ENCODE data around the gene ZMIZ1. TPM values are rescaled to one million over a fixed set of nuclear protein-coding genes. Genes with fewer than 3 reads are reported as not detected.

The ZMIZ1 gene
- total RNA-seq, 1 experiment from 2014 or later: 28.4 TPM

GRCh38 chr10:79284158-79284871 is 215.5 kb downstream of the ZMIZ1 start:
- H3K9ac ChIP-seq (ENCODE audit: low read length): no peak overlapping the region
- H3K9me2 ChIP-seq (ENCODE audit: insufficient read depth): no peaks in the 10 kb centered on the region
- ChIA-PET CTCF (no interaction called here), RAD21 (ENCODE audit: low non-redundant PET in 1 of 2, low total read pairs in 2 of 2, uncharacterized antibody in 2 of 2, unreplicated experiment in 2 of 2) (interaction anchor here in 1 of 2 experiments (0.7 kb wide), 1 partner anchor 531 kb away, joined by 3 read pairs; no protein-coding TSS in a partner anchor), POLR2A (no interaction called here)
- H4K20me1 ChIP-seq (ENCODE audit: insufficient read depth): no peaks in the 10 kb centered on the region
- no peak overlapping the region for H3K4me3 ChIP-seq (replicated peaks in 1 of 2; ENCODE audit: low read depth in 1 of 2, low read length in 2 of 2)
- no peaks in the 10 kb centered on the region for H3K79me2 ChIP-seq (ENCODE audit: insufficient read depth, low read length)
- H3K9me3 ChIP-seq (ENCODE audit: control insufficient read depth in 1 of 2, insufficient read depth in 1 of 2, low read depth in 1 of 2, low read length in 2 of 2): no peaks in the 10 kb centered on the region
- no peaks in the 10 kb centered on the region for H3K27me3 ChIP-seq (ENCODE audit: insufficient read depth, low read length)
- DNase-seq (ENCODE audit: low read depth, low spot score) (no peak), ATAC-seq (no peak)
- H3K27ac ChIP-seq (ENCODE audit: low read depth, low read length): no peak overlapping the region
- BruUV-seq (replicated peaks): no TSS peak
- H3K36me3 ChIP-seq (ENCODE audit: control insufficient read depth in 1 of 2, insufficient read depth in 2 of 2, low read length in 2 of 2): no peaks in the 10 kb centered on the region; a peak in 1 of 4 replicates
- no peak for TF ChIP-seq FOSL1 (IDR thresholded peaks at IDR 0.05; ENCODE audit: low read depth)
- TF ChIP-seq EZH2 (IDR thresholded peaks at IDR 0.05): no peak
- no peak for TF ChIP-seq RAD21 (IDR thresholded peaks at IDR 0.05; ENCODE audit: low read depth)
- no peak overlapping the region for H3K4me2 ChIP-seq (ENCODE audit: low read length)
- intact Hi-C loops (cut with micrococcal nuclease): no loop called here
- H2AFZ ChIP-seq (ENCODE audit: low read depth, low read length, poor library complexity, severe bottlenecking): no peak overlapping the region
- H3K4me1 ChIP-seq (ENCODE audit: control insufficient read depth in 1 of 2, insufficient read depth in 2 of 2, low read length in 2 of 2): 0 out of 4 replicates have a peak, but pooled peaks cover 0 to 4% of the 10 kb centered on the region in 2 experiments

DNA sequence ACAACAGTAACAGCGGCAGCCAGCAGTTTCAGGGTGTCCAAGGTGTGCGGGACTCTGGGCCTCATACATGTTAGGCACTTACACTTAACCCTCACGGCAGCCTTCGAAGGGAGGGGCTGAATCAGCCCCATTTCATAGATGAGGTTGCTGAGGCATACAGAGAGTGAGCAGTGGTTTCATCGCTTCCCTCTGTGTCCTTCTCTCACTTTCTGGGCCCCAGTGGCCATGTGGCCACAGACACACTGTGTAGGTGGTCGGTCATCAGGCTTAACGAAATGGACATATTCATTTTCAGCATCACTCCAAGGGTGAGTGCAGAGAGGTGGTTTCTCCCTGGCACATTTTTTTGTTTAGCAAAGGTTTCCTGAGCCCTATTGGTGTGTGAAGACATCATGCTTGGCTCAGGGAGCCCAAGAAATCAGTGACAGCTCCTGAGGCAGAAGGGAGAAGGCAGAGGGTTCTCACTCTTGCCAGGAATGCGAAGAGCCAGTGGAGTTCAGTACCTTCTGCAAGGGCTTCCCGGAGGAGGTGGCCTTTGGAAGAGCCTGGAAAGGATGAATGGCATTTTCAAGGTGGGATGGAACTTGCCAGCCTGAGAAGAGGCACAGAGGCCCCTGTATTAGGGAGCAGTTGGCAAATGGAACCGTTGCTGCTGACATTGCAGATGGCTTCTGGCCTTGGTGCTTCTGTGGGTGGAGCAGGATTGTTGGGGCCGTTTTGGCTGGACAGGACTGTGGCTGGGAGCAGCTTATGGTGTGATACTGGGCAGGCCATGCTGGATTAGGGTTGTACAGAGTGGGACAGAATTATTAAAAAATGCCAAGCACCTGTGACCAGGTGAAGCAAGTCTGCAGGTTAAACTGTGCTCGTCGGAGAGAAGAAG is 216.8 kb downstream of the ZMIZ1 start:
- no peak overlapping the region for H2AFZ ChIP-seq (ENCODE audit: low read depth, low read length, poor library complexity, severe bottlenecking)
- ChIA-PET RAD21 (ENCODE audit: low non-redundant PET in 1 of 2, low total read pairs in 2 of 2, uncharacterized antibody in 2 of 2, unreplicated experiment in 2 of 2) (no interaction called here), POLR2A (no interaction called here), CTCF (no interaction called here)
- no peak overlapping the region for H3K4me2 ChIP-seq (ENCODE audit: low read length)
- H3K9me3 ChIP-seq (ENCODE audit: control insufficient read depth in 1 of 2, insufficient read depth in 1 of 2, low read depth in 1 of 2, low read length in 2 of 2): no peaks in the 10 kb centered on the region
- H3K9ac ChIP-seq (ENCODE audit: low read length): no peak overlapping the region
- BruUV-seq (replicated peaks): no TSS peak
- no peaks in the 10 kb centered on the region; a peak in 1 of 4 replicates for H3K36me3 ChIP-seq (ENCODE audit: control insufficient read depth in 1 of 2, insufficient read depth in 2 of 2, low read length in 2 of 2)
- intact Hi-C loops (cut with micrococcal nuclease): no loop called here
- no peaks in the 10 kb centered on the region for H3K9me2 ChIP-seq (ENCODE audit: insufficient read depth)
- H3K79me2 ChIP-seq (ENCODE audit: insufficient read depth, low read length): no peaks in the 10 kb centered on the region
- H3K27ac ChIP-seq (ENCODE audit: low read depth, low read length): no peak overlapping the region
- DNase-seq (ENCODE audit: low read depth, low spot score) (no peak), ATAC-seq (no peak)
- H3K4me3 ChIP-seq (replicated peaks in 1 of 2; ENCODE audit: low read depth in 1 of 2, low read length in 2 of 2): no peak overlapping the region
- H4K20me1 ChIP-seq (ENCODE audit: insufficient read depth): no peaks in the 10 kb centered on the region
- no peak for TF ChIP-seq EZH2phosphoT487 (IDR thresholded peaks at IDR 0.05; ENCODE audit: borderline replicate concordance)
- TF ChIP-seq CBX3 (IDR thresholded peaks at IDR 0.05; ENCODE audit: low read depth): no peak
- TF ChIP-seq, protein P1, sequence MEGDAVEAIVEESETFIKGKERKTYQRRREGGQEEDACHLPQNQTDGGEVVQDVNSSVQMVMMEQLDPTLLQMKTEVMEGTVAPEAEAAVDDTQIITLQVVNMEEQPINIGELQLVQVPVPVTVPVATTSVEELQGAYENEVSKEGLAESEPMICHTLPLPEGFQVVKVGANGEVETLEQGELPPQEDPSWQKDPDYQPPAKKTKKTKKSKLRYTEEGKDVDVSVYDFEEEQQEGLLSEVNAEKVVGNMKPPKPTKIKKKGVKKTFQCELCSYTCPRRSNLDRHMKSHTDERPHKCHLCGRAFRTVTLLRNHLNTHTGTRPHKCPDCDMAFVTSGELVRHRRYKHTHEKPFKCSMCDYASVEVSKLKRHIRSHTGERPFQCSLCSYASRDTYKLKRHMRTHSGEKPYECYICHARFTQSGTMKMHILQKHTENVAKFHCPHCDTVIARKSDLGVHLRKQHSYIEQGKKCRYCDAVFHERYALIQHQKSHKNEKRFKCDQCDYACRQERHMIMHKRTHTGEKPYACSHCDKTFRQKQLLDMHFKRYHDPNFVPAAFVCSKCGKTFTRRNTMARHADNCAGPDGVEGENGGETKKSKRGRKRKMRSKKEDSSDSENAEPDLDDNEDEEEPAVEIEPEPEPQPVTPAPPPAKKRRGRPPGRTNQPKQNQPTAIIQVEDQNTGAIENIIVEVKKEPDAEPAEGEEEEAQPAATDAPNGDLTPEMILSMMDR (IDR thresholded peaks at IDR 0.05 in 2 of 3, conservative IDR thresholded peaks at IDR 0.05 in 1 of 3; ENCODE audit: borderline replicate concordance in 1 of 3, insufficient read depth in 1 of 3, low read depth in 2 of 3, low read length in 2 of 3): no peak
- no peak for TF ChIP-seq ATF3 (IDR thresholded peaks at IDR 0.05)
- H3K4me1 ChIP-seq (ENCODE audit: control insufficient read depth in 1 of 2, insufficient read depth in 2 of 2, low read length in 2 of 2): 0 out of 4 replicates have a peak, but pooled peaks cover 0 to 4% of the 10 kb centered on the region in 2 experiments
- H3K27me3 ChIP-seq (ENCODE audit: insufficient read depth, low read length): no peaks in the 10 kb centered on the region
